HG02623 (cell line): Measurements from ENCODE around the gene IFNL4.

Experiments used
- ATAC-seq: cut with Tn5 transposase; IDR thresholded peaks from one replicate; pipeline ENCODE4 v1.9.1; 2021; ENCODE audit warnings: moderate library complexity; ENCODE audit not compliant: unreplicated experiment

IFNL4 gene

GRCh38 chr19:39196860-39197562 is 51.6 kb downstream of the IFNL4 start, which contains the start of gene NCCRP1:
Gene NCCRP1, plus strand, starts transcription at chr19:39196964. Its CDS starts 19 bp downstream, at chr19:39196983.
- ATAC-seq, result no peak

GRCh38 chr19:39196320-39196719 is 52.3 kb downstream of the IFNL4 start:
- no peak for ATAC-seq
